OCI-M2 (cell line): ENCODE results near the gene PRDX6.
"Not testable (repeated sequence)": the region's sequence is repeated elsewhere in the genome, so short reads cannot be mapped to it uniquely, and the experiment has no call there.

ENCODE experiments used
- DNase-seq: peaks from one replicate; lab custom pipeline; 2025; ENCODE audit not compliant: unreplicated experiment; lab: John Stamatoyannopoulos, UW

Gene PRDX6

GRCh38 chr1:173464185-173464584, 12.9 kb upstream of the PRDX6 start:
- not testable (repeated sequence) for DNase-seq

- DNase-seq = no peak
These were observed 9.7 kb upstream of the PRDX6 start for GRCh38 chr1:173467426-173467825.

- DNase-seq = no peak
These were observed 7.5 kb upstream of the PRDX6 start for GRCh38 chr1:173469656-173470055.

- DNase-seq = no peak
These were observed 6.5 kb upstream of the PRDX6 start for GRCh38 chr1:173470608-173471007.

- DNase-seq = no peak
These were observed 3.5 kb upstream of the PRDX6 start for GRCh38 chr1:173473599-173474011.

GRCh38 chr1:173474097-173474779, 2.9 kb upstream of the PRDX6 start:
- DNase-seq = no peak

GRCh38 chr1:173474780-173475421, 2.2 kb upstream of the PRDX6 start:
- not testable (repeated sequence) for DNase-seq

- DNase-seq = no peak
These were observed 1.5 kb upstream of the PRDX6 start for GRCh38 chr1:173475564-173476196.

GRCh38 chr1:173476197-173476664, 904 bp upstream of the PRDX6 start:
- no peak for DNase-seq

- DNase-seq = peak; percentile 37
These were observed 360 bp upstream of the PRDX6 start for GRCh38 chr1:173476665-173477285.

- no peak for DNase-seq
These were observed 1.0 kb downstream of the PRDX6 start for GRCh38 chr1:173478094-173478674.

GRCh38 chr1:173479649-173480048, 2.5 kb downstream of the PRDX6 start:
- DNase-seq = no peak

- no peak for DNase-seq
These were observed 4.1 kb downstream of the PRDX6 start for GRCh38 chr1:173481195-173481772.

- no peak for DNase-seq
These were observed 5.5 kb downstream of the PRDX6 start for GRCh38 chr1:173482683-173483082.

- no peak for DNase-seq
These were observed 7.1 kb downstream of the PRDX6 start for GRCh38 chr1:173484276-173484675.

- no peak for DNase-seq
These were observed 8.3 kb downstream of the PRDX6 start for GRCh38 chr1:173485401-173485800.

- no peak for DNase-seq
These were observed 10.9 kb downstream of the PRDX6 start for GRCh38 chr1:173488001-173488400.

GRCh38 chr1:173489149-173489600, 12.0 kb downstream of the PRDX6 start:
- DNase-seq = no peak

- DNase-seq = no peak
These were observed 12.8 kb downstream of the PRDX6 start for GRCh38 chr1:173489929-173490328.

- no peak for DNase-seq
These were observed 14.4 kb downstream of the PRDX6 start for GRCh38 chr1:173491508-173491907.

- DNase-seq = not testable (repeated sequence)
These were observed 16.0 kb downstream of the PRDX6 start for GRCh38 chr1:173493125-173493524.
